Retinal pigment epithelial cell (primary cell): Measurements from ENCODE around the gene DDIT3.
A peak's percentile ranks its signal among the peaks of the same experiment; 100 is the strongest.
"Not testable (repeated sequence)": the region's sequence is repeated elsewhere in the genome, so short reads cannot be mapped to it uniquely, and the experiment has no call there.

ENCODE experiments used
- DNase-seq: peaks from one replicate; pipeline ENCODE4 v3.0.0-alpha.2; 2010; ENCODE audit warnings: low read depth
- H3K4me3 ChIP-seq: 2 replicates; pipeline ENCODE4 v1.5.1; 2011; ENCODE audit warnings: mild to moderate bottlenecking, low read length, control low read depth, moderate library complexity
- TF ChIP-seq, protein P1 (sequence below): conservative IDR thresholded peaks from 2 replicates; pipeline ENCODE4 v1.5.1; 2011; ENCODE audit warnings: low read depth, low read length, control low read depth, inconsistent platforms

Gene DDIT3

GRCh38 chr12:57521525-57522010, 1.3 kb upstream of the DDIT3 start:
- TF ChIP-seq, protein P1, sequence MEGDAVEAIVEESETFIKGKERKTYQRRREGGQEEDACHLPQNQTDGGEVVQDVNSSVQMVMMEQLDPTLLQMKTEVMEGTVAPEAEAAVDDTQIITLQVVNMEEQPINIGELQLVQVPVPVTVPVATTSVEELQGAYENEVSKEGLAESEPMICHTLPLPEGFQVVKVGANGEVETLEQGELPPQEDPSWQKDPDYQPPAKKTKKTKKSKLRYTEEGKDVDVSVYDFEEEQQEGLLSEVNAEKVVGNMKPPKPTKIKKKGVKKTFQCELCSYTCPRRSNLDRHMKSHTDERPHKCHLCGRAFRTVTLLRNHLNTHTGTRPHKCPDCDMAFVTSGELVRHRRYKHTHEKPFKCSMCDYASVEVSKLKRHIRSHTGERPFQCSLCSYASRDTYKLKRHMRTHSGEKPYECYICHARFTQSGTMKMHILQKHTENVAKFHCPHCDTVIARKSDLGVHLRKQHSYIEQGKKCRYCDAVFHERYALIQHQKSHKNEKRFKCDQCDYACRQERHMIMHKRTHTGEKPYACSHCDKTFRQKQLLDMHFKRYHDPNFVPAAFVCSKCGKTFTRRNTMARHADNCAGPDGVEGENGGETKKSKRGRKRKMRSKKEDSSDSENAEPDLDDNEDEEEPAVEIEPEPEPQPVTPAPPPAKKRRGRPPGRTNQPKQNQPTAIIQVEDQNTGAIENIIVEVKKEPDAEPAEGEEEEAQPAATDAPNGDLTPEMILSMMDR, result peak; percentile 15
- DNase-seq, result peak; percentile 28
- H3K4me3 ChIP-seq, result no peak overlapping the region

DNA sequence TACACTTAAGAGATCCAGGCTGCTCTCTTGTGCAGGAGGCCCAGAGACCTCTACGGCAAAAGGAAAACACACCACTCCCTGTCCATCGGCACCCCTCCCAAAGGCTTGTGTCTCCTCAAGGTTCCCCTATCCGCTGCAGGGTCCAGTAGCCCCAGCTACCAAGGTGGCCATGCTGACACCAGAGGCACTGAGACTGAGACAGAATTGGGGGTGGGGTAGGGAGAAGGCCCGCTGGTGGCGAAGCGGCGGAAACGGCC, 590 bp downstream of the DDIT3 start:
- no peak for DNase-seq
- peak overlapping the region; percentile 100 for H3K4me3 ChIP-seq
- TF ChIP-seq, protein P1, result no peak

- DNase-seq, result peak; percentile 27
Observed at GRCh38 chr12:57518920-57519795, 1.2 kb downstream of the DDIT3 start.

DNA sequence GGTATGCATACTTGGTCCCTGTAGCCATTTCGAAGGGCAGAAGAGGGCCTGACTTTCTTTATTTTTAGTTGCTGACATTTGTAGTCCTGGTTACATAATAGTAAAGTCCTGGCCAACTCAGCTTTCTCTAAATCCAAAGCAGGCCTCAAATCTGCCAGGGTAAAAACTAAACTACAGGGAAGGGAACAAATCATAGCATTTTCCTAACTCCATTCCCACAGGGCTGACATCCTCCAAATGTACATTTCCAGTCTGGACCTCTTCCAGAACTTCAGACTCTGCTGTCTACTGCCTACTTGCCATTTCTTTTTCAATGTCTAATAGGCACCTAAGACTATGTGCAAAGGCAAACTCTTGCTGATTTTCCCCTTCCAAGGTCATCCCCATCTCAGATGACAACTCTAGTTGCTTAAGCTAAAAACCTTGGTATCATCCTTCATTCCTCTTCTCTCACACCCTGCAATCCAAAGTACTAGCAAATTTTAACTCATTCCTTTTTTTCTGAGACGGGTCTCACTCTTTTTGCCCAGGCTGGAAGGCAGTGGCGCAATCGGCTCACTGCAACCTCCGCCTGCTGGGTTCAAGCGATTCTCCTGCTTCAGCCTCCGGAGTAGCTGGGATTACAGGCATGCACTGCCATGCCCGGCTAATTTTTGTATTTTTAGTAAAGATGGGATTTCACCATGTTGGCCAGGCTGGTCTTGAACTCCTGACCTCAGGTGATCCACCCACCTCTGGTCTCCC, 2.0 kb downstream of the DDIT3 start:
- TF ChIP-seq, protein P1, result no peak
- H3K4me3 ChIP-seq, result peak overlapping the region; percentile 100
- DNase-seq, result no peak

More at GRCh38 chr12:57518920-57519795, 1.2 kb downstream of the DDIT3 start:
- TF ChIP-seq, protein P1, result no peak
- H3K4me3 ChIP-seq, result peak overlapping the region; percentile 100

DNA sequence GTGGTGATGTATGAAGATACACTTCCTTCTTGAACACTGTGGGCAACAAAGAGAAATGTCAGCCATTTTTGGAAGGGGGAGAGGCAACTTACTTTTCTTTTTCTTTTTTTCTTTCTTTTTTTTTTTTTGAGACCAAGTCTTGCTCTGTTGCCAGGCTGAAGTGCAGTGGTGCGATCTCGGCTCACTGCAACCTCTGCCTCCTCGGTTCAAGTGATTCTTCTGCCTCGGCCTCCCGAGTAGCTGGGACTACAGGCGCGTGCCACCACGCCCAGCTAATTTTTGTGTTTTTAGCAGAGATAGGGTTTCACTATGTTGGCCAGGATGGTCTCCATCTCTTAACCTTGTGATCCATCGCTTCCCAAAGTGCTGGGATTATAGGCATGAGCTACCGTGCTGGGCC, 2.6 kb downstream of the DDIT3 start:
- DNase-seq, result not testable (repeated sequence)
- peak overlapping the region; percentile 100 for H3K4me3 ChIP-seq

DNA sequence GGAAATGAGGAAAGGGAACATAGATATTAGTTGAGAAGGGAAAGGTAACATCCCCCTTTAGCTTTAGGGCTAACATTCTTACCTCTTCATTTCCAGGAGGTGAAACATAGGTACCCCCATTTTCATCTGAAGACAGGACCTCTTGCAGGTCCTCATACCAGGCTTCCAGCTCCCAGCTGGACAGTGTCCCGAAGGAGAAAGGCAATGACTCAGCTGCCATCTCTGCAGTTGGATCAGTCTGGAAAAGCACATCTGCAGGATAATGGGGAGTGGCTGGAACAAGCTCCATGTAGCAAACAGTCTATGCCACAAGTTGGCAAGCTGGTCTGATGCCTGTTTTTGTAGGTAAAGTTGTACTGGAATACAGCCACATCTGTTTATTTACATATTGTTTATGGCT, 3.1 kb downstream of the DDIT3 start:
- DNase-seq, result no peak
- H3K4me3 ChIP-seq, result no peak overlapping the region
- TF ChIP-seq, protein P1, result no peak

- DNase-seq, result no peak
- TF ChIP-seq, protein P1, result no peak
- H3K4me3 ChIP-seq, result no peak overlapping the region
Observed at GRCh38 chr12:57516617-57517153, 3.6 kb downstream of the DDIT3 start.
